Muscle of arm (tissue), 14 donors: ENCODE measurements around the gene AFP. TPM values are rescaled to one million over a fixed set of nuclear protein-coding genes. Genes with fewer than 3 reads are reported as not detected.
"Not testable (repeated sequence)": the region's sequence is repeated elsewhere in the genome, so short reads cannot be mapped to it uniquely, and the experiment has no call there.

Experiments
- DNase-seq: peaks from one replicate; pipeline ENCODE4 v3.0.0-alpha.2; 2013
- long read RNA-seq, 11 donors: transcript quantifications; one replicate each; lab custom pipeline, GENCODE V29; 2026
- polyA plus RNA-seq, 12 donors: library from polyadenylated mRNA; unstranded; fragments of 120-200 nt; gene quantifications; one replicate each; pipeline ENCODE4 v1.2.1, GENCODE V29; 2013; ENCODE audit not compliant: insufficient read length in 12 of 12

Gene AFP
- polyA plus RNA-seq, result 100 to 1,000 TPM in 1 of 12 donors, 10 to 100 TPM in 3, 1 to 10 TPM in 5, under 1 TPM in 2, not detected in 1; 0.71 to 134 (median 2.6) TPM
- long read RNA-seq, donor 1, transcript AFP-202 (15 exons, 2,484 nt), result major isoform, 35 of 118 reads
- long read RNA-seq, donor 1, partial matches to known transcripts, result 79 of 118 reads
- long read RNA-seq, donor 1, other reads (novel, unspliced or antisense), result 0 of 118 reads
- long read RNA-seq, donor 2, result 0 reads
- long read RNA-seq, donor 3, result 0 reads
- long read RNA-seq, donor 4, result 0 reads
- long read RNA-seq, donor 5, partial matches to known transcripts, result 0 of 3 reads
- long read RNA-seq, donor 5, other reads (novel, unspliced or antisense), result 0 of 3 reads
- long read RNA-seq, donor 6, result 0 reads
- long read RNA-seq, donor 7, partial matches to known transcripts, result 0 of 1 reads
- long read RNA-seq, donor 7, other reads (novel, unspliced or antisense), result 0 of 1 reads
- long read RNA-seq, donor 8, result 0 reads
- long read RNA-seq, donor 9, partial matches to known transcripts, result 0 of 3 reads
- long read RNA-seq, donor 9, other reads (novel, unspliced or antisense), result 0 of 3 reads
- long read RNA-seq, donor 10, partial matches to known transcripts, result 0 of 2 reads
- long read RNA-seq, donor 10, other reads (novel, unspliced or antisense), result 0 of 2 reads
- long read RNA-seq, donor 11, partial matches to known transcripts, result 5 of 9 reads
- long read RNA-seq, donor 11, other reads (novel, unspliced or antisense), result 0 of 9 reads

DNA sequence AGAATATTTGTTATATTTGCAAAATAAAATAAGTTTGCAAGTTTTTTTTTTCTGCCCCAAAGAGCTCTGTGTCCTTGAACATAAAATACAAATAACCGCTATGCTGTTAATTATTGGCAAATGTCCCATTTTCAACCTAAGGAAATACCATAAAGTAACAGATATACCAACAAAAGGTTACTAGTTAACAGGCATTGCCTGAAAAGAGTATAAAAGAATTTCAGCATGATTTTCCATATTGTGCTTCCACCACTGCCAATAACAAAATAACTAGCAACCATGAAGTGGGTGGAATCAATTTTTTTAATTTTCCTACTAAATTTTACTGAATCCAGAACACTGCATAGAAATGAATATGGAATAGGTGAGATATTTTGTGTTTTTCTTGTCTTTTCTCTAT is at the start of gene AFP:
Gene AFP (plus strand): TSS at position 238 of the 400 bp plus-strand sequence. CDS start 42 bp downstream, at position 280.
- DNase-seq, result no peak

DNA sequence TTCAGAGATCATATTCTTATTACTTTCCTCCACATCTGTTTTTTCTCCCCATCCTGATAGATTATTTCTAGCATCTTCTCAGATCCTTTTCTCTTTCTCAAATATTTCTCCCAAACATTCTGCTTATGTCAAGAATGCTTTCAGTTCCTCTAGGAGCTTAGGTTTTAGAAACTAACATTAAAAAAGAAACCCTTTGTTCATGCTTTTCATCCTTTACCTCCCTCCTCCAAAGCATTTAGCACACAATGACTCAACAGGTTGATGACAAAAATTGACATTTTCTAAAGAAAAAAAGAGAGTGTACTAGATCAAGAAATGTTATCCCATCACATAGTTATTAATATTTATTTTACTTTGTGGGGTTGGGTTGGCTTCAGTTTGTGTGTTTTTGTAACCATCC is 48.5 kb upstream of the AFP start:
- DNase-seq, result no peak

DNA sequence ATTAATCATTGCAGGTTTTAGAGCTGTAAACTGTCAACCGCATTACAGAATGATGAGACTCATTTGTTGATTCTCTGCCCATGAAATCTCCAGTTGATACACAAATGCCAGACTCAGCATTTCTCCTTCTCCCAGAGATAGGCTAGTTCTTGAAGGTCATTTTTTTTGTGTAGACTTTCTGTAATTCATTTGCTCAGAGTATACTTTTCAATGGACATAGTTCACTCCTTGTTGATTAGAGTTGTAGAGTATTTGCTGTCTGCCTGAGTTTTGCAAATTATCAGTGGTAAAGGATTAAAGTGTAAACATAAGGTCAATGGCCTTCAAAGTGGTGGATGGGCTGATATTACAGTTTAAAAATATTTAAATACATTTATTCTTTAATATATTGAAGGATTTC is 47.1 kb upstream of the AFP start:
- no peak for DNase-seq

DNA sequence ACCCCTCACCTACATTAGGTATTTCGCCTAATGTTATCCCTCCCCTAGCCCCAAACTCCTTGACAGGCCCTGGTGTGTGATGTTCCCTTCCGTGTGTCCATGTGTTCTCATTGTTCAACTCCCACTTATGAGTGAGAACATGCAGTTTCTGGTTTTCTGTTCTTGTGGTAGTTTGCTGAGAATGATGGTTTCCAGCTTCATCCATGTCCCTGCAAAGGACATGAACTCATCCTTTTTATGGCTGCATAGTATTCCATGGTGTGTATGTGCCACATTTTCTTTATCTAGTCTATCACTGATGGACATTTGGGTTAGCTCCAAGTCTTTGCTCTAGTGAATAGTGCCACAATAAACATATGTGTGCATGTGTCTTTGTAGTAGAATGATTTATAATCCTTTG is 46.4 kb upstream of the AFP start:
- DNase-seq, result not testable (repeated sequence)

DNA sequence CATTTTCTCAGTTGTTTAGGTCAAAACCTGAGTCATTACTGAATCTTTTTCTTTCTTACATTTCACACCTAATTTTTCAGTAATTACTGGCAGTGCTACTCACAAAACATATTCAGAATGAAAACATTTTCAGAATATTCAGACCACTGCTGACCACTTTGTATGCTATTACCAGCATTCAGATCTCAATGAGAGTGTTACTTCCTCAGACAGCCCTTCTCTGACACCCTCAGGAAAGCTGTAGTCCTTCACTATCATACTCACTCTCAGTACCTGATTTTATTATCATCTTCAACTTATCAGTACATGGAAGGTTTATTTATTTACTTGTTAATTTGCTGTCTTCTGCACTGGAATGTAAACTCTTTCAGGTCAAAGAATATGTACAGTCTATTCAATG is 44.2 kb upstream of the AFP start:
- DNase-seq, result no peak

DNA sequence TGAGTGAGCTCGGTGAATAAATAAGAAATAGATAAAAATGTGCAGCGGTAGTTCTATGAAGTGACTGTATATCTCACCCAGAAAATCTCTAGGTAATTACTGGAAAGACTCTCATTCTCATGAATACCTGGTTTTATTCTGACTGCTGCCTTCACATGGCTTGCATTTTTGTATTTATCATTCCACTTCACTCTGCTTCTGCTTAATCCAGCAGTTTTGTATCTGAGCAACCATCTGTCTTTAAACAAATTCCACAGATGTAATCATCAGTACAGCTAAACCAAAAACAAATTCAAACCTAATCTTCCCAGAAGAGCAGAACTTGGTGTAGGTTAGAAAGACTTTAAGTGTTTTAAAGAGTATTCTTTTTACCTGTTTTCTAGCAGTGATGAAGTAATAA is 43.1 kb upstream of the AFP start:
- DNase-seq, result no peak

DNA sequence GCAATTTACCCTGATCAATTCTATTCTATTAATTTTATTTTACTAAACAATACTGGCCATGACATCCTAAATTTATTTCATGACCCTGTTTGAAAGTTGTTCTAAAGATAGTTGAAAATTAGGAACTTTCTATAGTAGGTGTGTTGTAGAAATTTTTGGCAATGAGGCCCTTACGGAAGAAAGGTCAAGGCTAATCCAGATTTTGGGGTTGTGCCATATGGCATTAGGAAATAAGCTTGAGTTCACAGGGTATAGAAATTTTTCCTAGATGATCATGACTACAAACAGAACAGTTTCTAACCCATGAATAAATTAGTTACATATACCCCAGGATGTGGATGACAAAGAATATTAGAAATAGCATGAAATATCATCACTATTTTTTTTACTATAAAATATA is 39.7 kb upstream of the AFP start:
- no peak for DNase-seq

DNA sequence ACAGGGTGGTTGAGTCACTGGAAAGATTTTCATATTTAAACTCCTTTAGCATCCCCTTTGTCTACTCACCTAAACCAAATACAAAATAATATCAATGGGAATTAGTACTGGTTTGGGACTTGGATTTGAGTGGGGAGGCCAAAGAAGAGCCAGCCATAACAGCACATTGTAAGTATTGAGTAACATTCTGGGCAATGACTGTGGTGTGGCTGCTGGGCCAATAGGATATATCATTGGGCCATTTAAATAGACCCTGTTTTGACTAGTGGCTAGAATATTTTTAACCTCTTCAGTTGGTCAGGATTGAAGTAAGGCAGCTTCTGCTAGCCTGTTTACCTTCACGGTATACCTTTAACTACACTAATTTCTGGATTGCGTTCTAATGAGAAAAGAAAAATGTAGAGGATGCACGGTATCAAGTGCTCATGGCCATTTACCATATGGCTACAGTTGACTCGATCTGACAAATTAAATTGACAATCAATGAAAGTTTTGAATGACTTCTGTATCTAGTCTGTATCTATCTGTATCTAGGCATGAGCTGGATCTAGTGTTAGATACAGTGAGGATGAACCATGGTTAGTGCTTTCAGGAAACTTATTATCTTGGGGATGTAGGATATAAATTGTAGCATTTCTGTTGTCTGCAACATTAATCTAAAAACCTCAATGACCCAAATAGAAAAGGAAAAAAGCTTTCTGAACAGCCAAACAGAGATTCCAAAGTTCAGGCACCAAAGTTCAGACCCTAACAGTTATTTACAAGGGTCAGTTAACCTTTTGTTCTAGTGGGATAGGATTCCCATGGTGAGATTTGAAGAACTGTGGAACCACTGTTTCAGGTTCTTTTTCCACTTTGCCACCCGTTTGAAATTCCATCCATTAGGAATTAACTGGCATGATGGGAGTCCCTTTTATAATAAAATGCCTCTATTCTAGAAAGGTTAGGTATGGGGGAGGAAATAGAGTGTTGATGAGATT is 38.7 kb upstream of the AFP start:
- DNase-seq, result no peak

DNA sequence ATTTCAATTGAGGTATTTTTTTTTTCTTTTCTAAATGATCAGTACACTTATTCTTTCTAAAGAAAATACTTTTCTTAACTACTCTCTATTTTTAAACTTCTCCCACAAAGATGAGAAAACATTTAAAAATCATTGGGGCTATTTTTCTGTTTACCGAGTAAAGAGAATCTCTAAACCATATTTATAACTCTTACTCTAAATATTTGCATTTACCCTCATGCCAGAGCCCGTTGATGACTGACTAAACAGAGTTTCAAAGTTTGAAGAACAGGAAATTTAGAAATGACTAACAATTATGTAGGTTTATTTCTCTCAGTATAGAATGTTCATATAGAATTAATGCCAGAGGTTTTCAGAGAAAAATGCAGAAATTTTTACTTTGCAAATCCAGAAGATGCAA is 34.6 kb upstream of the AFP start:
- DNase-seq, result no peak

DNA sequence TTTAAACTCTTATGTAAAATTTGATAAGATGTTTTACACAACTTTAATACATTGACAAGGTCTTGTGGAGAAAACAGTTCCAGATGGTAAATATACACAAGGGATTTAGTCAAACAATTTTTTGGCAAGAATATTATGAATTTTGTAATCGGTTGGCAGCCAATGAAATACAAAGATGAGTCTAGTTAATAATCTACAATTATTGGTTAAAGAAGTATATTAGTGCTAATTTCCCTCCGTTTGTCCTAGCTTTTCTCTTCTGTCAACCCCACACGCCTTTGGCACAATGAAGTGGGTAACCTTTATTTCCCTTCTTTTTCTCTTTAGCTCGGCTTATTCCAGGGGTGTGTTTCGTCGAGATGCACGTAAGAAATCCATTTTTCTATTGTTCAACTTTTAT is 32.0 kb upstream of the AFP start, which contains the start of gene ALB:
Gene ALB (plus strand): TSS at position 246 of the 400 bp plus-strand sequence. CDS start 41 bp downstream, at position 287.
- DNase-seq, result no peak

DNA sequence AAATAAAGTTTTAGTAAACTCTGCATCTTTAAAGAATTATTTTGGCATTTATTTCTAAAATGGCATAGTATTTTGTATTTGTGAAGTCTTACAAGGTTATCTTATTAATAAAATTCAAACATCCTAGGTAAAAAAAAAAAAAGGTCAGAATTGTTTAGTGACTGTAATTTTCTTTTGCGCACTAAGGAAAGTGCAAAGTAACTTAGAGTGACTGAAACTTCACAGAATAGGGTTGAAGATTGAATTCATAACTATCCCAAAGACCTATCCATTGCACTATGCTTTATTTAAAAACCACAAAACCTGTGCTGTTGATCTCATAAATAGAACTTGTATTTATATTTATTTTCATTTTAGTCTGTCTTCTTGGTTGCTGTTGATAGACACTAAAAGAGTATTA is 31.6 kb upstream of the AFP start:
- no peak for DNase-seq

DNA sequence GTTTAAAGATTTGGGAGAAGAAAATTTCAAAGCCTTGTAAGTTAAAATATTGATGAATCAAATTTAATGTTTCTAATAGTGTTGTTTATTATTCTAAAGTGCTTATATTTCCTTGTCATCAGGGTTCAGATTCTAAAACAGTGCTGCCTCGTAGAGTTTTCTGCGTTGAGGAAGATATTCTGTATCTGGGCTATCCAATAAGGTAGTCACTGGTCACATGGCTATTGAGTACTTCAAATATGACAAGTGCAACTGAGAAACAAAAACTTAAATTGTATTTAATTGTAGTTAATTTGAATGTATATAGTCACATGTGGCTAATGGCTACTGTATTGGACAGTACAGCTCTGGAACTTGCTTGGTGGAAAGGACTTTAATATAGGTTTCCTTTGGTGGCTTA is 30.9 kb upstream of the AFP start:
- no peak for DNase-seq

DNA sequence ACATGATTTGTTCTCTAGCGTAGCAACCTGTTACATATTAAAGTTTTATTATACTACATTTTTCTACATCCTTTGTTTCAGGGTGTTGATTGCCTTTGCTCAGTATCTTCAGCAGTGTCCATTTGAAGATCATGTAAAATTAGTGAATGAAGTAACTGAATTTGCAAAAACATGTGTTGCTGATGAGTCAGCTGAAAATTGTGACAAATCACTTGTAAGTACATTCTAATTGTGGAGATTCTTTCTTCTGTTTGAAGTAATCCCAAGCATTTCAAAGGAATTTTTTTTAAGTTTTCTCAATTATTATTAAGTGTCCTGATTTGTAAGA is 29.5 kb upstream of the AFP start:
- DNase-seq, result no peak

DNA sequence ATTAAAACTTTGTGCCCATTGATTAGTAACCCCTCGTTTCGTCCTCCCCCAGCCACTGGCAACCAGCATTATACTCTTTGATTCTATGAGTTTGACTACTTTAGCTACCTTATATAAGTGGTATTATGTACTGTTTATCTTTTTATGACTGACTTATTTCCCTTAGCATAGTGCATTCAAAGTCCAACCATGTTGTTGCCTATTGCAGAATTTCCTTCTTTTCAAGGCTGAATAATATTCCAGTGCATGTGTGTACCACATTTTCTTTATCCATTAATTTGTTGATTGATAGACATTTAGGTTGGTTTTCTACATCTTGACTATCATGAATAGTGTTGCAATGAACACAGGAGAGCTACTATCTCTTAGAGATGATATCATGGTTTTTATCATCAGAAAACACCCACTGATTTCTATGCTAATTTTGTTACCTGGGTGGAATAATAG is 28.8 kb upstream of the AFP start:
- no peak for DNase-seq

DNA sequence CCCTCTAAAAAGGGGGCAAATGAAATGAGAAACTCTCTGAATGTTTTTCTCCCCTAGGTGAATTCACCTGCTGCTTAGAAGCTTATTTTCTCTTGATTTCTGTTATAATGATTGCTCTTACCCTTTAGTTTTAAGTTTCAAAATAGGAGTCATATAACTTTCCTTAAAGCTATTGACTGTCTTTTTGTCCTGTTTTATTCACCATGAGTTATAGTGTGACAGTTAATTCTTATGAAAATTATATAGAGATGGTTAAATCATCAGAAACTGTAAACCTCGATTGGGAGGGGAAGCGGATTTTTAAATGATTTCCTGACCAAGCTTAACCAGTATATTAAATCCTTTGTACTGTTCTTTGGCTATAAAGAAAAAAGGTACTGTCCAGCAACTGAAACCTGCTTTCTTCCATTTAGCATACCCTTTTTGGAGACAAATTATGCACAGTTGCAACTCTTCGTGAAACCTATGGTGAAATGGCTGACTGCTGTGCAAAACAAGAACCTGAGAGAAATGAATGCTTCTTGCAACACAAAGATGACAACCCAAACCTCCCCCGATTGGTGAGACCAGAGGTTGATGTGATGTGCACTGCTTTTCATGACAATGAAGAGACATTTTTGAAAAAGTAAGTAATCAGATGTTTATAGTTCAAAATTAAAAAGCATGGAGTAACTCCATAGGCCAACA is 27.7 kb upstream of the AFP start:
- DNase-seq, result no peak

DNA sequence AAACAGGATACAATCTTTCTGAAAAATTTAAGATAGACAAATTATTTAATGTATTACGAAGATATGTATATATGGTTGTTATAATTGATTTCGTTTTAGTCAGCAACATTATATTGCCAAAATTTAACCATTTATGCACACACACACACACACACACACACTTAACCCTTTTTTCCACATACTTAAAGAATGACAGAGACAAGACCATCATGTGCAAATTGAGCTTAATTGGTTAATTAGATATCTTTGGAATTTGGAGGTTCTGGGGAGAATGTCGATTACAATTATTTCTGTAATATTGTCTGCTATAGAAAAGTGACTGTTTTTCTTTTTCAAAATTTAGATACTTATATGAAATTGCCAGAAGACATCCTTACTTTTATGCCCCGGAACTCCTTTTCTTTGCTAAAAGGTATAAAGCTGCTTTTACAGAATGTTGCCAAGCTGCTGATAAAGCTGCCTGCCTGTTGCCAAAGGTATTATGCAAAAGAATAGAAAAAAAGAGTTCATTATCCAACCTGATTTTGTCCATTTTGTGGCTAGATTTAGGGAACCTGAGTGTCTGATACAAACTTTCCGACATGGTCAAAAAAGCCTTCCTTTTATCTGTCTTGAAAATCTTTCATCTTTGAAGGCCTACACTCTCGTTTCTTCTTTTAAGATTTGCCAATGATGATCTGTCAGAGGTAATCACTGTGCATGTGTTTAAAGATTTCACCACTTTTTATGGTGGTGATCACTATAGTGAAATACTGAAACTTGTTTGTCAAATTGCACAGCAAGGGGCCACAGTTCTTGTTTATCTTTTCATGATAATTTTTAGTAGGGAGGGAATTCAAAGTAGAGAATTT is 26.8 kb upstream of the AFP start:
- DNase-seq, result no peak

DNA sequence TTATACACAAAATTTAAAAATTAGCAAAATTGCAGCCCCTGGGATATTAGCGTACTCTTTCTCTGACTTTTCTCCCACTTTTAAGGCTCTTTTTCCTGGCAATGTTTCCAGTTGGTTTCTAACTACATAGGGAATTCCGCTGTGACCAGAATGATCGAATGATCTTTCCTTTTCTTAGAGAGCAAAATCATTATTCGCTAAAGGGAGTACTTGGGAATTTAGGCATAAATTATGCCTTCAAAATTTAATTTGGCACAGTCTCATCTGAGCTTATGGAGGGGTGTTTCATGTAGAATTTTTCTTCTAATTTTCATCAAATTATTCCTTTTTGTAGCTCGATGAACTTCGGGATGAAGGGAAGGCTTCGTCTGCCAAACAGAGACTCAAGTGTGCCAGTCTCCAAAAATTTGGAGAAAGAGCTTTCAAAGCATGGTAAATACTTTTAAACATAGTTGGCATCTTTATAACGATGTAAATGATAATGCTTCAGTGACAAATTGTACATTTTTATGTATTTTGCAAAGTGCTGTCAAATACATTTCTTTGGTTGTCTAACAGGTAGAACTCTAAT is 26.0 kb upstream of the AFP start:
- DNase-seq, result no peak

DNA sequence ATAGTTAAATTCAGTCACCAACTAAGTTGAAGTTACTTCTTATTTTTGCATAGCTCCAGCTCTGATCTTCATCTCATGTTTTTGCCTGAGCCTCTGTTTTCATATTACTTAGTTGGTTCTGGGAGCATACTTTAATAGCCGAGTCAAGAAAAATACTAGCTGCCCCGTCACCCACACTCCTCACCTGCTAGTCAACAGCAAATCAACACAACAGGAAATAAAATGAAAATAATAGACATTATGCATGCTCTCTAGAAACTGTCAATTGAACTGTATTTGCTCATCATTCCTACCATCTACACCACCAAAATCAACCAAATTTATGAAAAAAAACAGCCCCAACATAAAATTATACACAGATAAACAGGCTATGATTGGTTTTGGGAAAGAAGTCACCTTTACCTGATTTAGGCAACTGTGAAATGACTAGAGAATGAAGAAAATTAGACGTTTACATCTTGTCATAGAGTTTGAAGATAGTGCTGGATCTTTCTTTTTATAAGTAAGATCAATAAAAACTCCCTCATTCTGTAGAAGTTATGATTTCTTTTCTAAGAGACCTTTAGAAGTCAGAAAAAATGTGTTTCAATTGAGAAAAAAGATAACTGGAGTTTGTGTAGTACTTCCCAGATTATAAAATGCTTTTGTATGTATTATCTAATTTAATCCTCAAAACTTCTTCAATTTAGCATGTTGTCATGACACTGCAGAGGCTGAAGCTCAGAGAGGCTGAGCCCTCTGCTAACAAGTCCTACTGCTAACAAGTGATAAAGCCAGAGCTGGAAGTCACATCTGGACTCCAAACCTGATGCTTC is 24.9 kb upstream of the AFP start:
- no peak for DNase-seq

DNA sequence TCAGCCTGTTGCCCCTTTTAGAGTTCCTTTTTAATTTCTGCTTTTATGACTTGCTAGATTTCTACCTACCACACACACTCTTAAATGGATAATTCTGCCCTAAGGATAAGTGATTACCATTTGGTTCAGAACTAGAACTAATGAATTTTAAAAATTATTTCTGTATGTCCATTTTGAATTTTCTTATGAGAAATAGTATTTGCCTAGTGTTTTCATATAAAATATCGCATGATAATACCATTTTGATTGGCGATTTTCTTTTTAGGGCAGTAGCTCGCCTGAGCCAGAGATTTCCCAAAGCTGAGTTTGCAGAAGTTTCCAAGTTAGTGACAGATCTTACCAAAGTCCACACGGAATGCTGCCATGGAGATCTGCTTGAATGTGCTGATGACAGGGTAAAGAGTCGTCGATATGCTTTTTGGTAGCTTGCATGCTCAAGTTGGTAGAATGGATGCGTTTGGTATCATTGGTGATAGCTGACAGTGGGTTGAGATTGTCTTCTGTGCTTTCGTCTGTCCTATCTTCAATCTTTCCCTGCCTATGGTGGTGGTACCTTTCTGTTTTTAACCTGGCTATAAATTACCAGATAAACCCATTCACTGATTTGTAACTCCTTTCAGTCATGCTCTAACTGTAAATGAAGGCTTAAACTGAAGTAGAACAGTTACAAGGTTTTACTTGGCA is 24.1 kb upstream of the AFP start:
- no peak for DNase-seq
